T-helper 1 cell (primary cell): Measurements from ENCODE around the gene KLHL22.
A peak's percentile ranks its signal among the peaks of the same experiment; 100 is the strongest.
"Not testable (repeated sequence)": the region's sequence is repeated elsewhere in the genome, so short reads cannot be mapped to it uniquely, and the experiment has no call there.

ENCODE experiments used
- DNase-seq, 5 donors: peaks; one replicate each; pipeline ENCODE4 v3.0.0-alpha.2; 2012 to 2020

Gene KLHL22

GRCh38 chr22:20499769-20500168 lies 4.2 kb upstream of the KLHL22 start:
- DNase-seq, result no peak

- DNase-seq, result no peak
Measured at GRCh38 chr22:20498913-20499312, 3.3 kb upstream of the KLHL22 start.

- DNase-seq, result no peak
Measured at GRCh38 chr22:20497426-20497825, 1.8 kb upstream of the KLHL22 start.

- peak; percentile 85 to 96 (median 89) for DNase-seq
Measured at GRCh38 chr22:20495861-20496681, 476 bp upstream of the KLHL22 start.

- DNase-seq, result no peak
Measured at GRCh38 chr22:20491346-20491745, 4.2 kb downstream of the KLHL22 start.

GRCh38 chr22:20490941-20491307 lies 4.7 kb downstream of the KLHL22 start:
- DNase-seq, result no peak

GRCh38 chr22:20490183-20490940 lies 5.2 kb downstream of the KLHL22 start:
- DNase-seq, result no peak

GRCh38 chr22:20488946-20489345 lies 6.6 kb downstream of the KLHL22 start:
- no peak for DNase-seq

- DNase-seq, result no peak
Measured at GRCh38 chr22:20487715-20488114, 7.9 kb downstream of the KLHL22 start.

GRCh38 chr22:20486229-20486628 lies 9.4 kb downstream of the KLHL22 start:
- no peak for DNase-seq

- no peak for DNase-seq
Measured at GRCh38 chr22:20484948-20485683, 10.5 kb downstream of the KLHL22 start.

- no peak for DNase-seq
Measured at GRCh38 chr22:20483771-20484170, 11.8 kb downstream of the KLHL22 start.

GRCh38 chr22:20483143-20483506 lies 12.5 kb downstream of the KLHL22 start:
- DNase-seq, result not testable (repeated sequence)

GRCh38 chr22:20479612-20480196 lies 15.9 kb downstream of the KLHL22 start:
- no peak for DNase-seq

GRCh38 chr22:20478059-20478458 lies 17.5 kb downstream of the KLHL22 start:
- not testable (repeated sequence) for DNase-seq

- not testable (repeated sequence) for DNase-seq
Measured at GRCh38 chr22:20475569-20475968, 20.0 kb downstream of the KLHL22 start.

GRCh38 chr22:20475115-20475436 lies 20.5 kb downstream of the KLHL22 start:
- DNase-seq, result no peak

- DNase-seq, result no peak
Measured at GRCh38 chr22:20472629-20473442, 22.8 kb downstream of the KLHL22 start.

- DNase-seq, result no peak
Measured at GRCh38 chr22:20471126-20471833, 24.3 kb downstream of the KLHL22 start.

- DNase-seq, result not testable (repeated sequence)
Measured at GRCh38 chr22:20470525-20470924, 25.1 kb downstream of the KLHL22 start.

GRCh38 chr22:20469110-20469868 lies 26.3 kb downstream of the KLHL22 start:
- no peak for DNase-seq
